IPS-18c (cell line): ENCODE results near the gene SRGAP3.

Experiments used
- H3K4me3 ChIP-seq: 2 replicates; pipeline ENCODE4 v1.7.0; 2013; ENCODE audit warnings: low read depth, mild to moderate bottlenecking, low read length, moderate library complexity; ENCODE audit not compliant: insufficient read depth
- H3K9me3 ChIP-seq: one replicate; pipeline ENCODE4 v1.6.1; 2013; ENCODE audit warnings: mild to moderate bottlenecking, low read length, moderate library complexity; ENCODE audit not compliant: control insufficient read depth, insufficient read depth

SRGAP3 gene

DNA sequence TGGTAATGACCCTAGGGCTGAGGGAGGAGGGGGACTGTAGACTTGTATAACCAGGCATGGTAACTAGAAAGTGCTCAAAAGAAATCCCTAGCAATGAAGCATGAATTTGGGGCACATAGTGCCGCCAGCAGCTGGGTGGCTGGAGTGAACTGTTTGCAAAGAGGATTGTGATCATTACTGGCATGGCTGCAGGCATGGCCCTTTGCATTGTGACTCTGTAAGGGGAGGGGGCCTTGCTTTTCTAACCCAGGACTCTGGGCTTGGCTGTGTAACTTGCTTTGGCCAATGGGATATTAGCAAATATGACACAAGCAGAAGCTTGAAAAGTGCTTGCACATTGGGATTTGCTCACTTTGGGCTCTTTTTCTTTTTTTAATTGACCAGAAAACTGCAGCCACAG lies 173.7 kb downstream of the SRGAP3 start:
- H3K9me3 ChIP-seq = peaks cover 4% of the 10 kb centered on the region
- H3K4me3 ChIP-seq = no peak overlapping the region

GRCh38 chr3:9074079-9074478 lies 175.4 kb downstream of the SRGAP3 start:
- H3K4me3 ChIP-seq = no peak overlapping the region

GRCh38 chr3:9072667-9073009 lies 176.8 kb downstream of the SRGAP3 start:
- H3K4me3 ChIP-seq = no peak overlapping the region
- peaks cover 2% of the 10 kb centered on the region for H3K9me3 ChIP-seq

More at GRCh38 chr3:9074079-9074478, 175.4 kb downstream of the SRGAP3 start:
- peaks cover 2% of the 10 kb centered on the region for H3K9me3 ChIP-seq

DNA sequence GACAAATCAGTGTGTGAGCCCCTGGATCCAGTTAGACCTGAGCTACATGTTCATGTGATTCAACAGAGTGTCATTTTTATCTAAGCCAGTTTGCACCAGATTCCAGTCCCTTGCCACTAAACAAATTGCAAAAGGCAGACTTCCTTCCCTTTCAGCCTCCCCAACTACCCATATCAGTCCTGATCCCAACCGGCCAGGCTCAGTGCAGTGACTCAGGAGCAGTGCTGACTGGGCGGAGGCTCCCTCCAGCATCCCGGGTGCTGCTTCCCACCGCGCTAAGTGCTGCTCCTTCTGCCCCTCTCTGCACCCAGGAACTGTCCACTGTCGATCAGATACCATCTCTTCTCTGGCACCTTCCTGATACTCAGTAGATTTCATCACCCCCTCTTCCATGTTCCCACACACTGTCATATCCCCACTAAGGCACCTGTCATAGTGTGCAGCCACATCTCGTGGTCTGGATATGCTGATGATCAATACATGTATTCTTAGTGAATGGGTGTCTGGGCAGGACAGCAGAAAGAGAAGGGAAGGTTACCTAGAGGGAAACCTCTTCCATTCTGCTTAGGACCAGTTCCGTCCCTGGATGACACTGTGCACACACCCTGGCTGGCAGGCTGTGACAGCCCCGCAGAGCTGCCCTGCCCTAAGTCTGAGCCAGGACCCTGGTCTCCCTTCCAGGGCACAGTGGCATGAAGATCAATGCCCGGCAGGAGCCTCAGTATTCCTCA lies 177.3 kb downstream of the SRGAP3 start:
- H3K9me3 ChIP-seq = no peaks in the 10 kb centered on the region
- H3K4me3 ChIP-seq = no peak overlapping the region

GRCh38 chr3:9070961-9071360 lies 178.5 kb downstream of the SRGAP3 start:
- Histone ChIP-seq H3K4me3 (no peak overlapping the region), H3K9me3 (no peaks in the 10 kb centered on the region)

GRCh38 chr3:9069971-9070370 lies 179.5 kb downstream of the SRGAP3 start:
- Histone ChIP-seq H3K9me3 (no peaks in the 10 kb centered on the region), H3K4me3 (no peak overlapping the region)

DNA sequence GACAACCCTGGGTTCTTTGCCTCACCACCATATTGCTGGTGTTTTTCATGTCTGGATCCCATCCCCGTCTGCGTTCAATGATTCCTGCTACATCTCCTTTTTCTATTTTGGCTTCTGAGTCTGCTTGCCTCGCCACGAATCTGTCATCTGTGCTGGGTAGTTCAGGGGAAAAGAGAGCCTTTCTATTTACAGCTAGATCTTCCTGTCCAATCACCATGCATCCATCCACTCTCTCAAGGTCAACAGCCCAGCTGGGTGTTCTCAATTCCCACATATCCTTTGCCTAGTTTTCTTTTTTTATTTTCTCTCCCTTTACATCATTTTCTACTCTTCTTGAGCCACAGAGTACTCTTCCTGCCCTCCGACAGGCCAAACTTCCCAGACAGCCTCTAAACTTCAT lies 181.4 kb downstream of the SRGAP3 start:
- no peak overlapping the region for H3K4me3 ChIP-seq

DNA sequence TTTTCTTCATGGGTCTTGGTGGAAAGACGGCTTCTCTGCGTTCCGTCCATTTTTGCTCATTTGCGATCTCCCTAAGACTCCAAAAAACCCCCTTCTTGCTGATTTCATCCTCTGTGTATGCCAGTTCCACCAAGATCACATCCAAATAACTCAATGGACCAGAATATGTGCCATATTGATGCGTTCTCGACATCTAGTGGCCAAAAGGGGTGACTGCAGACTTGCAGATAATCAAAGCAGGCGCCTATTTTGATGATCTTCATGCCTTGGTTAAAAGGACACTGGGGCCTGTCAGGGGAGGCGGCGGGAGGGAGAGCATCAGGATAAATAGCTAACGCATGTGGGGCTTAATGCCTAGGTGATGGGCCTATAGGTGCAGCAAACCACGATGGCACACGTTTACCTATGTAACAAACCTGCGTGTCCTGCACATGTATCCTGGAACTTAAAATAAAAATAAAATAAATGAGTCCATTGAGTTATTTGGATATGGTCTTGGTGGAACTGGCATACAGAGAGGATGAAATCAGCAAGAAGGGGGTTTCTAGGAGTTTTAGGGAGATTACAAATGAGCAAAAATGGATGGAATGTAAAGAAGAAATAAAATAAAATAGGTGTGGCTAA lies 182.0 kb downstream of the SRGAP3 start:
- Histone ChIP-seq H3K9me3 (no peaks in the 10 kb centered on the region), H3K4me3 (no peak overlapping the region)

More for the DNA sequence above, 181.4 kb downstream of the SRGAP3 start:
- H3K9me3 ChIP-seq = no peaks in the 10 kb centered on the region

DNA sequence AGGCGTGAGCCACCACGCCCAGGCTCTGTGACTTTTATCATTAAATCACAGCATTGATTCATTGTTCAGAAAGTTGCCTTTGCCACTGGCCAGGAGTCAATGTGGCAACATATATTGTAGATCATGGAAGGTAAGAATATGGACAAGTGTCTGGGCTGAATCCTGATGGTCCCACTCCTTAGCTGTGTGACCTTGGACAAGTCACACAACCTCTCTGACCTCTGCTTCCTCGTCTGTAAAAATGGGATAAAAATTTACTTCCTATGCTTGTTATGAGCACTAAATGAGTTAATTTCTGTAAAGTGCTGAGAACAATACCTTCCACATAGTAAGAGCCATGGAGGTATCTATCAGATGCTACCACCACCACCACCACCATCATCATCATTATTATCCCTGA lies 182.7 kb downstream of the SRGAP3 start:
- no peaks in the 10 kb centered on the region for H3K9me3 ChIP-seq
- no peak overlapping the region for H3K4me3 ChIP-seq

DNA sequence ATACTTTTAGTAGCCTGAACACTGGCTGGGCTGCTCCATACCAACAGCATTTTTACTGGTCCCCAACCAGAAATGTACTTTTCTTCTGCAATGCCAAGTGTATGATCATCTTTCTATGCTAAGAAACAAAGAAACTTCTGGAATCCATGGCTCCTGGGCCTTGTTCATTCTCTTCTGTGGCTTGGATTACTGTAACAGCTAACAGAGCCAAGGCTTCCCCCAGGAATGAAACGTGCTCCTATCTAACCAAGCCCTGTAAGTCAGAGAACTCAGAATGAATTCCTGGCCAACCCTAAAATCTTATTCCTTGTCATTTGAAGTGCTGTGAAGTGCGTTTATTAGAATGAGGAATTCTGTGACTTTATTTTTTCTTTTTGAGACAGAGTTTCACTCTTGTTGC lies 183.3 kb downstream of the SRGAP3 start:
- H3K9me3 ChIP-seq = no peaks in the 10 kb centered on the region
- H3K4me3 ChIP-seq = no peak overlapping the region

GRCh38 chr3:9064850-9065249 lies 184.6 kb downstream of the SRGAP3 start:
- Histone ChIP-seq H3K9me3 (no peaks in the 10 kb centered on the region), H3K4me3 (no peak overlapping the region)

DNA sequence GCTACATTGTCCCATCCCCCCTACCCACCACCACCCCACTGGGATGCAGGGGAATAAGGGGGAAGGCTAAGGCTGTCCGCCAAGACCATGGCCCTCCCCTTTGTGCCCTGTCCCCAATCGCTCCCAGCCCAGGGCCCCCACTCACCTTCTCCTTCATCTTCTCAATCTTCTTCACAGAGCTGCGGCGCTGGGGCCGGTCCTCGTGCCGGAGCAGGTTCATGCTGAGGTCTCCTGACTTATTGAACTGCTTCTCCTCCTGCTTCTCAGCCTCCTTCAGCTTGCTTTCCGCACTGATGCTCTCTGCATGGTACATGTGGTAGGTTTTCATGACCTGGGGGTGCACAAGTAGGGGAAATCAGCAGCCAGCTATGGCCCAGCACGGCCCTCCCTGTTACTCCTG lies 185.2 kb downstream of the SRGAP3 start:
- no peak overlapping the region for H3K4me3 ChIP-seq
- no peaks in the 10 kb centered on the region for H3K9me3 ChIP-seq

DNA sequence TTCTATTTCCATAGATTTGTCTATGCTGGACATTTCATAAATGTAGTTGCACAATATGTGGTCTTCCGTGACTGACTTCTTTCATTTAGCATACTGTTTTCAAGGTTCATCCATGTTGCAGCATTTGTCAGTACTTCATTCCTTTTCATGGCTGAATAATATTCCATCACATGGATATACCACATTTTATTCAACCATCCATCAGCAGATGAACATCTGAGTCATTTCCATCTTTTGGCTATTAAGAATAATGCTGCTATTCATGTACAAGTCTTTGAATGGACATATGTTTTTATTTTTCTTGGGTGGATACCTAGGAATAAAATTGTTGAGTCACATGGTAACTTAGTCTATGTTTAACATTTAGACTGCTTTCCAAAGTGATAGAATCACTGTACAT lies 186.9 kb downstream of the SRGAP3 start:
- Histone ChIP-seq H3K4me3 (no peak overlapping the region), H3K9me3 (no peaks in the 10 kb centered on the region)

DNA sequence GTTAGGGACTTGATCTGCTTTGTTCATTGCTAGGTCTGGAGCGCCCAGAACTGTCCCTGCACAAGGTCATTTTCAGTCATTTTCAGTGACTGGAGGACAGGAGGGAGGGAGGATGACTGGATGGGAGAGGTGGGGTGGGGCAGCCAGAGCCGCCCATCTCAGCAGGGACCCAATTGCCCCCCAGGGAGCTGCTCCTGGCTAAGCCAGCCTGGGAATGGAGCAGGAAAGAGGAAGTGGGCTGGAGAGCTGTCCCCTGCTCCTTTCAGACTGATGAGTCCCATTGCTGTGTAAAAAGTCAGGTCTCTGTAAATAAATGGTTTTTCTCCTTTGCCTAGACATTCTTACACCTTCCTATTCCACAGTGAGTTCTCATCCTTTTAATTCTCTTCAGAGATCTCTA lies 187.8 kb downstream of the SRGAP3 start:
- Histone ChIP-seq H3K9me3 (no peaks in the 10 kb centered on the region), H3K4me3 (no peak overlapping the region)

DNA sequence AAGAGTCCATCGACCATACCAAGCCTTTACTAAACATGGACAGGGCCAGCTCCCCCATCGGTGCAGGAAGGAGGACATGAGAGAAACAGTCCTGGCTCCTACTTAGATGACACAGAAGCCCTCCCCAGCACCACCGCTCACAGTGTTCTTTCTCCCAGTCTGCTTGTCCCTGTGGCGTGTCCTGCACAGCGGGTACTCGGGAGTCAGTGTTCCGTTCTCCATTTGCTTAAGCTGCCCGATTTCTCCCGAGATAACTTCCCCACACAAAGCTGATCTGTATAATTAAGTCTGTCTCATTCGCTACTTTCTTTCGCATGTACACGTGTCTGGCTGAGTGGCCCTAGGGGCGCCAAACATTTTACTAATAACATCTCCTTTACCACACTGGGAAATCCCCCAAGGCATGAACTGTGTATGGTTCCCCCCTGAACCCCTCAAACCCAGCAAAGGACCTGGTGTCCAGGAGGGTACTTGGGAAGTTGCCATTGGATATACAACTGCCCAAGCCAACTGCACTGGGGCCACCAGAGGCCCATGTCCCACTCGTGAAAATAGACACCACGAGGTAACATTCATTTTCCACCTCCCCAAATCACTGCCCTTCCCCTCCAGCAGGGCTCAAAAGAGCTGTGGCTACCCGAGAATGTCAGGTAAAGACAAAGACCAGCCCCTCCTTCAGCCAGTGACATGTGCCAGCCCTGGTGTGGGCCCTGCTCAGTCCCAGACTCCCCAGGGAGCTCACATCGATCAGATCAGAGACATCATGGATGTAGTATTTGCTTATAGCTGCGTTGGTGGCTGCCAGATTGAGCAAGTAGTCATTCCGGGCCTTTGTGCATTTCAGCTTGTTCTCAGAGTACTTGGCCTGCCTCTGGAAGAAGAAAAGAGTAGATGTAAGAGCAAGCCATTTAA lies 189.7 kb downstream of the SRGAP3 start:
- Histone ChIP-seq H3K4me3 (no peak overlapping the region), H3K9me3 (no peaks in the 10 kb centered on the region)

GRCh38 chr3:9056581-9056980 lies 192.9 kb downstream of the SRGAP3 start:
- Histone ChIP-seq H3K9me3 (no peaks in the 10 kb centered on the region), H3K4me3 (no peak overlapping the region)

DNA sequence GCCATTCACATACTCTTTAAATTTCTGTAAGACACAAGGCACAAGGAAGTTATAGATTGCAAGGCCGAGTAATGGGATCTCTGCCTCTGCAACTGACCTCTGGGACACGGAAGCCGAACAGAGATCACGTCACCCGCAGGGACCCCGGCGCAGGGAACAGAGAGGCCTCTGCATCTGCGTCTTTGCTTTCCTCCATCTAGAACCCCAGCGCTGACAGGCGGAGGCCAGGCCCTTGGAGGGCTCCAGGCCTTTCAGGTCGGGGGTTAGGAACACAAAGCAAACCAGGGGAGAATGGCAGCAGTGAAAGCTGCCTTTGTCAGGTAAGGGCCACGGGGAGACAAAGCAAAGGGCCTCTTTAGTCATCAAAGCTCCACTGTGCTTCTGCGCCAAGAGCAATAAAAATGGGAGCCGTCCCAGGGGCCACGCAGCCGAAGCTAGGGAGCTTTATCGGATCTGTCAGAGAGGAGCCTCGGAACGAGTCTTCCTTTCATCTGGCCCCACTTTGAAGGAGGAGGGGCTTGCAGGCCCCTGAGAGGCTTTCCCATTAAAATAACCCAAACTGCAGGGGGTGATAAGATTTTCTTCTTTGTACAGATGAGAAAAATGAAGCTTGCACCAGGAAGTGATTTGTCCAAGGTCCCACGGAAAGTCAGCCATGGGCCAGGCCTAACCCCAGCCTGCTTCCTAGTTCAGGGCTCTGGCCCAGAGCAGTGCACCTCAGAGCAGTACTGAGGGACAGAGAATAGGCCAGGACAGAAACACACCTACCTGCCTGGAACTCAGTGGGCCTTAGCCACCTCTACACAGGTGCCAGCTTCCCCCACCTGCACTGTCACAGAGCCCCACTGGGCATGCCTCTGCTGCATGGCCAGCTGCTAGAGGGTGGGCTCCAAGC lies 201.7 kb downstream of the SRGAP3 start:
- Histone ChIP-seq H3K4me3 (no peak overlapping the region; the same call in 1 of the 2 replicates), H3K9me3 (no peaks in the 10 kb centered on the region)
